Fibroblast of gingiva (primary cell): Measurements from ENCODE around the gene C1orf146.
"Not testable (repeated sequence)": the region's sequence is repeated elsewhere in the genome, so short reads cannot be mapped to it uniquely, and the experiment has no call there.

ENCODE experiments used
- DNase-seq: peaks from one replicate; pipeline ENCODE4 v3.0.0-alpha.2; 2011; ENCODE audit warnings: low read depth

Gene C1orf146

DNA sequence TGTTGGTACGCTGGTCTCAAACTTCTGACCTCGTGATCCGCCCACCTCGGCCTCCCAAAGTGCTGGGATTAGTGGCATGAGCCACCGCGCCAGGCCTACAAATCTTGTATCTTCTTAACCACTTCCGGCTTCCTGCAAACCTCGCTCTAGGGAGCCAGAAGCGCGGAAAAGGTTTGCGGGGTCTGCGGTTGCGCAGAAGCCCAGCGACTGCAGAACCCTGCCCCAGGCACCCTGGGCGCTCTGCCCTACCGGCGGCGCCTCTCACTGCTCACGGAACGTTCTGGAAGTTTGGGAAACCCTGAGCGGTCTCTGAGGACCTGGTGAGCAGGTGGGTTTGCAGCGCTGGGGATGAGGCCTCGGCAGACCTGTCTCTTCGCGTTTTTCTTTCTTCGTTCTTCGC is at the start of gene C1orf146:
C1orf146 (plus strand) TSS at position 195 of the 400 bp plus-strand sequence. CDS start 13,506 bp downstream, outside the sequence.
- DNase-seq, result no peak

GRCh38 chr1:92168657-92169056 is 49.1 kb upstream of the C1orf146 start:
- no peak for DNase-seq

DNA sequence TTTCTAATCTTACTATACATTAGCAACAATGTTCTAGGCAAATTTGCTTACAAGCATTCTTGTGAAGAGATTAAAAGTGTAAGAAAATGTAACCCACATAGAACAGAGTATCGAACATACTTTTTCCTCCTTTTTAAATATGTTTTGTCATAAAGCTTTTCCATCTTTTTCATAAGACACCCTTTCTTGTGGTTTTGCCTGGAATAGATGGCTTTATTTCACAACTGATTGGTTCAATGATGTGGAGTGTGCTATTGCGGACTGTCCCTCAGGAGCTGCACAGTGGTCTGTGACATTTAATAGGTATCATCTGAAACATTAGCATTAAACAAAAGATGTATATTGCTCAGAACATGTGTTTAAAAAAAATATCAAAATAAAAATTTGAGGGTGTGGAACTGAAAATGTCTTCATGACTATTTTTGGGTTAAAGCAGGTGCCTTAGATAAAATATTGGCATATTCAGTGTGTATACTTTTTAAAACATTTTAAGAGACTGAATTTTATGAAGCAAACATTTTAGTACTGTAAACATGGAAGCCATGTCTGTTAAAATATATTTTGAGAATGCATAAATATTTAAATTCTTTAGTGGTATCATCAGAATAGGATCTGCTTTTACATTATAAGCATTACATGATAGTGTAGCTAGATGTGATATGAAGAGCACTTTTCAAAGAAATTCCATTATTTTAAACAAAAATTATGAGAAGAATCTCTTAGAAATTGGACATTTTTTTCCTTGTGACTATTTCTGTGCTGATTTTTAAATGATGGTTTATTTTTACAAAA is 48.3 kb upstream of the C1orf146 start:
- DNase-seq, result no peak

GRCh38 chr1:92184632-92185031 is 33.1 kb upstream of the C1orf146 start:
- peak; percentile 67 for DNase-seq

- peak; percentile 49 for DNase-seq
Measured at GRCh38 chr1:92186081-92186480, 31.6 kb upstream of the C1orf146 start.

GRCh38 chr1:92188436-92189255 is 29.1 kb upstream of the C1orf146 start:
- DNase-seq, result no peak

DNA sequence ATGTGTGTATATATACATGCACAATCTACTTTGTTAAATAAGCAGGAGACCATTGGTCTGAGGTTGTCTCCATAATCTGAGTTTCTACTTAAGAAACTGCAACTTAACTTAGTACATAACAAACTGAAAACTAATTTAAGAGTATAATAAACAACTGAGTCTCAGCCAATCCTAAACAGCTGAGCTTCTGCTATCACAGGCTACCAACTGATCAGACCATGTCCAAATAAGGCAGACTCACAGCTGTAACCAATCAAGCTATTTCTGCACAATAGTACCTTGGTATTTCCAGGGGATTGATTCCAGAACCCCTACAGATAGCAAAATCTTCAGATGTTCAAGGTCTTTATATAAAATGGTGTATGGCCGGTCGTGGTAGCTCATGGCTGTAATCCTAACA is 26.0 kb upstream of the C1orf146 start:
- no peak for DNase-seq

GRCh38 chr1:92192246-92192645 is 25.5 kb upstream of the C1orf146 start:
- no peak for DNase-seq

- no peak for DNase-seq
Measured at GRCh38 chr1:92194511-92194910, 23.2 kb upstream of the C1orf146 start.

GRCh38 chr1:92201973-92202372 is 15.7 kb upstream of the C1orf146 start:
- DNase-seq, result no peak

- DNase-seq, result no peak
Measured at GRCh38 chr1:92203105-92203504, 14.6 kb upstream of the C1orf146 start.

DNA sequence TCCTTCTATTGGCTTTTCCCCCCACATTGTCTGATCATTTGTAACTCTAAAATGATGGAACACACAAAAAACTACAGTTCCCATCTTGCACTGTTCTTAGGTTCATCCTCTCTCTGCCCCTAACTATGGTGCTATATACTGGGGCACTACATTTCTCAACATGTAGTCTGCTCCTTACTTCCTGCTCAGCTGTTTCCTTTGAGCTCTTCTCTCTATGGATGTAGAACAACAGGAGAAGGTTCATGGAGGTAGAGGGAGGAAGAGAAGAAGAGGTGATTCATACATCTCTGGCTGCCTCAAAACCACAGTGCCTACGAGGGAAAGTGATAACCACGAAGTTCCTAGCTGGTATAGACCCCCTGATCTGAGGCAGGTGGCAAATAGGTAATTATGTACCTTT is 7.0 kb upstream of the C1orf146 start:
- no peak for DNase-seq

DNA sequence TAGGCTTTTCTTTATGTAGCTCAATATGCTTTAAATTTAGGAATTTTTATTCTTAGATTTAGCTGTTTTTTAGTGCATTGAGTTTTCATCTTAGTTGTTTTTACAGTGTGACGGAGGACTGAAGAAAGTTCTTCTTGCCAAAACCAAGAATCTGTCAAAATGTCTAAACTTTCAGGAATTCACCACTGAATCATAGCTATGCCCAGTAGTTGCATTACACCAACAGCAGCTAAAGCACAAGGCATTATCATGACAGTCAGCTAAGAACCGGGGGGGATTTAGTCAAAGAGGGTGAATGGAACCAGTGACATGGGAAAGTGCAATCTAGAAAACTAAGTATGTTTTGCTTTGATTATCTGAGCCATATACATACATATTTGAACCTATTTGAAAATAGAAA is 6.5 kb upstream of the C1orf146 start:
- peak; percentile 55 for DNase-seq

DNA sequence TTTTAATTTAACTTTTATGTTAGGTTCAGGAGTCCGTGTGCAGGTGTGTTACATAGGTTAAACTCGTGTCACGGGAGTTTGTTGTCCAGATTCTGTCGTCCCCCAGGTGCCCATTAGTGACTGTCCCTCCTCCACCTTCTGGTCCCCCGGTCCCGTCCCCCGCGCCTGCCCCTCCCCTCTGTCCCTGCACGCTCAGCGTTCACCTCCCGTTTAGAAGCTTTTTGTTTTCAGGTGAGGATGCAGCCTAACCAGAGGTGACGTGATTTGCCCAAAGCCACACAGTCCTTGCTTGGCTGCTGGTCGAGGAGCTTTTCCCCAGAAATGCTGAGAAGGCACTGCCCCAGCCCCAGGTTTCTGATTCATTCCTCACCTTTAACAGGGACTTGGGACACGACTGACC is 844 bp downstream of the C1orf146 start:
- no peak for DNase-seq

DNA sequence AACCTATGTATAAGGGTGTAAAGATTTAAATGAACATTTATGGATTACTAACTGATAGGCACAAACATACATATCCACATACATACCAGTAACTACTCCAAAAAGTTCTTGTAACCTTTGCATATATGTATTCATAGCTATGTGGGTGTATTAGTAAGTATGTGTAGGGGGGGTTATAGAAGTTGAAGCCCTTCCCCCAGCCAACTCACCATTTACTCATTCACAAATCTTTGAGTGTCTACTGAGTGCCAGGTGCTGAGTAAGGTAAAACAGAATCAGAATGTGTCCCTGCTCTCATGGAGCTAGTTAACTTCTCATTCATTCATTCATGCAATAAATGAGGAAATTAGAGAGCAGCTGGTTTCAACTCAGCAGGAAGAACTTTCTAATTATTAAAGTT is 1.3 kb downstream of the C1orf146 start:
- DNase-seq, result no peak

- DNase-seq, result no peak
Measured at GRCh38 chr1:92228401-92228800, 10.7 kb downstream of the C1orf146 start.

DNA sequence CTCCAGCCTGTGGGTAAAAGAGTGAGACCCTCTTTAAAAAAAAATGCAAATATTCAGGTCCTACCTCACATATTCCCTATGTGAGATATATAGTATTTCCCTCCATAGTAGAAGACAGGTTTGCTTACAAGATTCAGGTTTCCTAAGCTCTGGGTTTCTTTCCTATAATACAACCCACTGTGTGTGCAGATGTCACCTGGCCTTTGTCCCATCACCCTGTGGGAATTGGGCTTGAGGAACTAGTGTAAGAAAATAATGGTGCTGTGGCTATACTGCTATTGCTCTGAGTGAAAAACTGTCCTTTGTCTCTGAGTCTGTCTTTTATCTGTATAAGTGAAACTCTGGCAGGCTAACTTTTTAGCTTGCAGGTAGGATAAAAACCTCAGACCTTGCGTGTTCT is 13.0 kb downstream of the C1orf146 start:
- DNase-seq, result no peak

GRCh38 chr1:92240034-92240433 is 22.3 kb downstream of the C1orf146 start:
- DNase-seq, result no peak

- peak; percentile 12 for DNase-seq
Measured at GRCh38 chr1:92244376-92244775, 26.7 kb downstream of the C1orf146 start.

DNA sequence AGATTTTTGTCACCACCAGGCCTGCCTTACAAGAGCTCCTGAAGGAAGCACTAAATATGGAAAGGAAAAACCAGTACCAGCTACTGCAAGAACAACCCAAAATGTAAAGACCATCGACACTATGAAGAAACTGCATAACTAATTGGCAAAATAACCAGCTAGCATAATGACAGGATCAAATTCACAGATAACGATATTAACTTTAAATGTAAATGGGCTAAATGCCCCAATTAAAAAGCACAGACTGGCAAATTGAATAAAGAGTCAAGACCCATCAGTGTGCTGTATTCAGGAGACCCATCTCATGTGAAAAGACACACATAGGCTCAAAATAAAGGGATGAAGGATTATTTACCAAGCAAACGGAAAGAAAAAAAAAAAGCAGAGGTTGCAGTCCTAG is 37.0 kb downstream of the C1orf146 start:
- DNase-seq, result not testable (repeated sequence)

DNA sequence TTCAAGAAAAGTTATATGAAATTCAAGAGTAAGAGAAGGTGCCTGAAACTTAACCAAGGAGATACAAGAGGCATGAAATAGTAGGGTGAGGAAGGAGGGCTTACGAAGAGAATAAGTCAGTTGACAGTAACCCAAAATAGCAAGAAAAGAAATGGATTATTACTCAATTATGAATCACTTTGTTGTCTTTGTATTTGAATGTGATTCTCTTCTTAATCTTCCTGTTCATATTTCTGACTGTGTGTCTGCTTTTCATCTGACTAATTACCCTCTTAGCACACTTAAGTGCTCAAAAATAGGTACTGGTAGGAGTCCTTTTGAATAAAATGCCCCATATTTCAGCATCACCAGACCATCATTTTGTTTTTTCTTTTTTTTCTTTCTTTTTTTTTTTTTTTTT is 41.6 kb downstream of the C1orf146 start:
- peak; percentile 1 for DNase-seq

DNA sequence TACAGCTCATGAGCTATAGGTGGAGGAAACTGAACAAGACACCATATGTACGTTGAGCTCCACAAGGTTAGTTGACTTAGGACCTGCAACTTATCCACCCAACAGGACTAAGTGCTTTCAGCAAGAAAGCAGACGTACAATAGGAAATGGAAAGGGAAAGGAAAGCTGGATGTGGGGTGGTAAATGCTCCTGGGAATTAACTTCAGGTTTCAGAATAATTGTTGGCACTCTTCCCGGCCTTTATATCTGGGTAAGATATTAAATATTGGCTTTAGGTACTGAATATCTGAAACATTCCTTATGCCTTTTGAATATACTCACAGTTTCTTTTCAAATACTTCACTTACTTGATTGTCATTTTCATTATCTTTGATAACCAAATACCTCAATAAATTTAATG is 44.8 kb downstream of the C1orf146 start:
- no peak for DNase-seq

DNA sequence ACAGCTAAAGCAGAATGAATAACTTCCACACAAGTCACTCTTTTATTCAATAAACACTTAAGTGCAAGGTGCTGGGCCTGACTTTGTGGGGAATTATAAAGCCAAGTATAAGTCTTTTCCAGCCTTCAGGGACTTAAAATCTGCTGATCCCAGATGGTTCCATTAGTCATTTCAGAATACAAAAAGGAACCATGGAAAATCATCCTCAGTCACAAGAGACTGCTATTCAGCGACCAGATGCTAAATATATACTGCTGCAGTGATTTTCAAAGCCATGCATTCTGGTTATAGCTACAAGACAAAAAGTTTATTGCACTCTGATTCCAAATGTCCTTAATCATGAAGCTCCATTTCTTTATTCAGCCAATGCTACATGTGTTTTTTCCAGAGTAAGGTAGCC is 55.3 kb downstream of the C1orf146 start:
- no peak for DNase-seq
